Kidney glomerular epithelial cell (primary cell): ENCODE measurements around the gene DKKL1.

ENCODE experiments used
- DNase-seq: peaks from one replicate; lab custom pipeline; 2025; lab: John Stamatoyannopoulos, UW

DKKL1 gene

GRCh38 chr19:49422407-49423070 is 58.9 kb downstream of the DKKL1 start:
- no peak for DNase-seq

- no peak for DNase-seq
Observed at GRCh38 chr19:49423071-49423984, 59.7 kb downstream of the DKKL1 start, which contains the start of gene PTH2. PTH2 (minus strand) TSS chr19:49423441; CDS start chr19:49423339, 102 bp downstream.

DNA sequence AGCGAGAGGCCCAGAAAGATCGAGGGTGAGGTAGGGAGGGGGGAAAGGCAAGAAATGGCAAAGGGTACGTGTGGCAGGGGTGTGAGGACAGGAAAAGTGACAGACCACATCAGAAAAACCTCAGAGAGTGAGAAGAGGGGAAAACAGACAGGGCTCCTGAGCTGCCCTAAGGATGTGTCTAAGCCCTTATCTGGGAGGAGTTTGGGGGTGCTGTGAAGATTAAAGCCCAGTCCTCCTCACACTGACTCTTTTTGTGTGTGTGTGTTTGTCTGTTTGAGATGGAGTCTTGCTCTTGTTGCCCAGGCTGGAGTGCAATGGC is 60.3 kb downstream of the DKKL1 start:
- DNase-seq = no peak
